ENCODE results near the gene PPARG. TPM values are rescaled to one million over a fixed set of nuclear protein-coding genes. Genes with fewer than 3 reads are reported as not detected.
"Not testable (repeated sequence)": the region's sequence is repeated elsewhere in the genome, so short reads cannot be mapped to it uniquely, and the experiment has no call there.

PPARG gene
- total RNA-seq, 4 donors from 2014 or later = 20.0 to 64.2 (median 29.6) TPM

GRCh38 chr3:12476238-12476897 is 187.5 kb downstream of the PPARG start:
- no peaks in the 10 kb centered on the region for H3K9me3 ChIP-seq
- no peak for DNase-seq (ENCODE audit: low spot score in 2 of 2)
- no peaks in the 10 kb centered on the region for H3K36me3 ChIP-seq
- no peak overlapping the region for H3K4me3 ChIP-seq
- 46 to 49% methylated on average over 5 of the region's 5 CpGs for WGBS, 2 donors
- H3K27ac ChIP-seq = peak overlapping the region in 2 of 4 donors; percentile 42 to 83
- H3K4me1 ChIP-seq = peaks cover 0 to 24% (median 8%) of the 10 kb centered on the region in 4 donors
- H3K27me3 ChIP-seq = no peaks in the 10 kb centered on the region
- TF ChIP-seq POLR2A (IDR thresholded peaks at IDR 0.05) = no peak
- no peak for TF ChIP-seq EP300 (IDR thresholded peaks at IDR 0.05)
- TF ChIP-seq CTCF (IDR thresholded peaks at IDR 0.05) = no peak

GRCh38 chr3:12477256-12477655 is 188.4 kb downstream of the PPARG start:
- 90 to 91% methylated on average over 5 of the region's 5 CpGs for WGBS, 2 donors
- TF ChIP-seq EP300 (IDR thresholded peaks at IDR 0.05) = no peak
- no peak for TF ChIP-seq POLR2A (IDR thresholded peaks at IDR 0.05)
- no peak for TF ChIP-seq CTCF (IDR thresholded peaks at IDR 0.05)
- Histone ChIP-seq H3K9me3 (no peaks in the 10 kb centered on the region), H3K27ac (no peak overlapping the region), H3K36me3 (no peaks in the 10 kb centered on the region), H3K4me3 (no peak overlapping the region), H3K4me1 (peaks cover 0 to 24% (median 8%) of the 10 kb centered on the region in 4 donors), H3K27me3 (no peaks in the 10 kb centered on the region)
- no peak for DNase-seq (ENCODE audit: low spot score in 2 of 2)

- DNase-seq (ENCODE audit: low spot score in 2 of 2) = no peak
- H3K27me3 ChIP-seq = no peaks in the 10 kb centered on the region
- 83 to 84% methylated on average over 5 of the region's 5 CpGs for WGBS, 2 donors
- no peaks in the 10 kb centered on the region for H3K36me3 ChIP-seq
- TF ChIP-seq CTCF (IDR thresholded peaks at IDR 0.05) (no peak), EP300 (IDR thresholded peaks at IDR 0.05) (no peak), POLR2A (IDR thresholded peaks at IDR 0.05) (no peak)
- H3K4me3 ChIP-seq = no peak overlapping the region
- no peaks in the 10 kb centered on the region for H3K9me3 ChIP-seq
- peaks cover 0 to 26% (median 9%) of the 10 kb centered on the region in 4 donors for H3K4me1 ChIP-seq
- no peak overlapping the region for H3K27ac ChIP-seq
These were observed 189.5 kb downstream of the PPARG start for GRCh38 chr3:12478326-12478725.

- not testable (repeated sequence) for H3K9me3 ChIP-seq; H3K4me3 ChIP-seq; H3K36me3 ChIP-seq; H3K27ac ChIP-seq; H3K27me3 ChIP-seq; DNase-seq (ENCODE audit: low spot score in 2 of 2)
- 82 to 87% methylated on average over 3 of the region's 3 CpGs for WGBS, 2 donors
- peaks cover 0 to 33% (median 12%) of the 10 kb centered on the region in 4 donors for H3K4me1 ChIP-seq
These were observed 190.3 kb downstream of the PPARG start for GRCh38 chr3:12479198-12479597.

- Histone ChIP-seq H3K9me3 (no peaks in the 10 kb centered on the region), H3K27me3 (no peaks in the 10 kb centered on the region), H3K36me3 (no peaks in the 10 kb centered on the region), H3K27ac (no peak overlapping the region), H3K4me1 (peaks cover 0 to 35% (median 13%) of the 10 kb centered on the region in 4 donors), H3K4me3 (no peak overlapping the region)
- no peak for TF ChIP-seq POLR2A (IDR thresholded peaks at IDR 0.05)
- peak; percentile 43 to 91 (median 76) for TF ChIP-seq CTCF (IDR thresholded peaks at IDR 0.05)
- no peak for TF ChIP-seq EP300 (IDR thresholded peaks at IDR 0.05)
- 22 to 23% methylated on average over 9 of the region's 9 CpGs for WGBS, 2 donors
- no peak for DNase-seq (ENCODE audit: low spot score in 2 of 2)
These were observed 191.1 kb downstream of the PPARG start for GRCh38 chr3:12479919-12480427.
